PFSK-1 (cell line): ENCODE measurements around the gene LATS1.

Experiments used
- POLR2AphosphoS5 ChIP-seq: IDR thresholded peaks from 2 replicates; pipeline ENCODE4 v1.6.1; 2012; ENCODE audit warnings: low read depth, mild to moderate bottlenecking, control low read depth, low read length, moderate library complexity
- SIN3A ChIP-seq: IDR thresholded peaks from 2 replicates; pipeline ENCODE4 v1.6.1; 2012; ENCODE audit warnings: mild to moderate bottlenecking, low read length, moderate library complexity, borderline replicate concordance; ENCODE audit not compliant: insufficient read depth
- TAF1 ChIP-seq: IDR thresholded peaks from 2 replicates; pipeline ENCODE4 v1.6.1; 2012; ENCODE audit warnings: low read length, control low read depth, borderline replicate concordance; ENCODE audit not compliant: insufficient read depth
- TF ChIP-seq, protein P1 (sequence below), 2 experiments: IDR thresholded peaks; 2 replicates each; pipeline versions ENCODE4 v1.6.1 to v1.8.0; 2011 to 2012; ENCODE audit warnings: low read depth in 2 of 2, low read length in 2 of 2, control low read depth in 1 of 2, inconsistent platforms in 1 of 2, mild to moderate bottlenecking in 1 of 2, moderate library complexity in 1 of 2; ENCODE audit not compliant: insufficient read depth in 1 of 2

DNA sequence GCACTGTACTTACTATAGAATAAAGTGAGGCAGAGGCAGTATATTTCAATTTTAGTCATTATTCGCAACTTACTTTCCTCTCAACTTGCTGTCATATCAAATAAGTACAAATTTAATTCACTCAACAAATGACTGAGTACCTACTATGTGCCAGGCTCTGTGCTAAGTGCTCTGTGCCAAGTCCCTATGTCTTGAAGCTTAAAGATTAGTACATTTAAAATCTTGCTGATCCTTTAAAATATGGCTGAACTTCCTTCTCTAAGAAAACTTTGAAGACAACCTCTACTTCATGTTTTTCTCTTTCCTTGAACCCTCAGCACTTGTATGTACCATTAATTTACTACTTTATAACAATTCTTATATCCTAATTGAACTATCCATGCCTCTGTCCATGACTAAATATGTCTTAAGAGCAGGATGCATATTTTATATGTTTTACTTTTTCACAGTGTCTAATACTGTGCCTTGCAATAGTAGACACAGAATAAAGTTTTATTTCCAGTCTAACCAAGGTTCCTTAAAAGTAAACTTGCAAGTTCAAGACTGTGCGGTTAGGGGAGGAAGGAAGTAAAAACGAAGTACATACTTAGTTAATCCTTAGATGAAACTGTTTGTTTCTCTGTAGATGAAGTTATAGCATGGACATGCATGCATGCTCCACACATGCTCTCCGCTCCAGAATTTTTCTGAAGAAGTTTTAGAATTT lies 10.0 kb upstream of the LATS1 start:
- TF ChIP-seq POLR2AphosphoS5 (no peak), TAF1 (no peak), SIN3A (no peak)
- TF ChIP-seq, protein P1, sequence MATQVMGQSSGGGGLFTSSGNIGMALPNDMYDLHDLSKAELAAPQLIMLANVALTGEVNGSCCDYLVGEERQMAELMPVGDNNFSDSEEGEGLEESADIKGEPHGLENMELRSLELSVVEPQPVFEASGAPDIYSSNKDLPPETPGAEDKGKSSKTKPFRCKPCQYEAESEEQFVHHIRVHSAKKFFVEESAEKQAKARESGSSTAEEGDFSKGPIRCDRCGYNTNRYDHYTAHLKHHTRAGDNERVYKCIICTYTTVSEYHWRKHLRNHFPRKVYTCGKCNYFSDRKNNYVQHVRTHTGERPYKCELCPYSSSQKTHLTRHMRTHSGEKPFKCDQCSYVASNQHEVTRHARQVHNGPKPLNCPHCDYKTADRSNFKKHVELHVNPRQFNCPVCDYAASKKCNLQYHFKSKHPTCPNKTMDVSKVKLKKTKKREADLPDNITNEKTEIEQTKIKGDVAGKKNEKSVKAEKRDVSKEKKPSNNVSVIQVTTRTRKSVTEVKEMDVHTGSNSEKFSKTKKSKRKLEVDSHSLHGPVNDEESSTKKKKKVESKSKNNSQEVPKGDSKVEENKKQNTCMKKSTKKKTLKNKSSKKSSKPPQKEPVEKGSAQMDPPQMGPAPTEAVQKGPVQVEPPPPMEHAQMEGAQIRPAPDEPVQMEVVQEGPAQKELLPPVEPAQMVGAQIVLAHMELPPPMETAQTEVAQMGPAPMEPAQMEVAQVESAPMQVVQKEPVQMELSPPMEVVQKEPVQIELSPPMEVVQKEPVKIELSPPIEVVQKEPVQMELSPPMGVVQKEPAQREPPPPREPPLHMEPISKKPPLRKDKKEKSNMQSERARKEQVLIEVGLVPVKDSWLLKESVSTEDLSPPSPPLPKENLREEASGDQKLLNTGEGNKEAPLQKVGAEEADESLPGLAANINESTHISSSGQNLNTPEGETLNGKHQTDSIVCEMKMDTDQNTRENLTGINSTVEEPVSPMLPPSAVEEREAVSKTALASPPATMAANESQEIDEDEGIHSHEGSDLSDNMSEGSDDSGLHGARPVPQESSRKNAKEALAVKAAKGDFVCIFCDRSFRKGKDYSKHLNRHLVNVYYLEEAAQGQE (IDR thresholded peaks at IDR 0.05; ENCODE audit: insufficient read depth in 1 of 2, low read depth in 2 of 2, low read length in 2 of 2), result no peak
